Uterus (tissue), 4 donors: Measurements from ENCODE around the gene PCNX1. TPM values are rescaled to one million over a fixed set of nuclear protein-coding genes. Genes with fewer than 3 reads are reported as not detected.

Experiments used
- DNase-seq, 2 donors: peaks; one replicate each; pipeline ENCODE4 v3.0.0-alpha.2; 2019 to 2020
- H3K27ac ChIP-seq, 2 donors: fragments of 200-600 bp; sonication (generic); 1 replicate in 1 of 2; 2 replicates in 1 of 2; pipeline ENCODE4 v1.5.1; 2016 to 2018
- H3K27me3 ChIP-seq, 2 donors: fragments of 200-600 bp; sonication (generic); one replicate each; pipeline ENCODE4 v1.5.1; 2018 to 2019; ENCODE audit warnings: control low read depth in 1 of 2
- H3K36me3 ChIP-seq, 2 donors: fragments of 200-600 bp; sonication (generic); one replicate each; pipeline ENCODE4 v1.5.1; 2019; ENCODE audit warnings: control low read depth in 1 of 2
- H3K4me1 ChIP-seq, 2 donors: fragments of 200-600 bp; sonication (generic); one replicate each; pipeline ENCODE4 v1.5.1; 2018 to 2019; ENCODE audit warnings: control low read depth in 1 of 2
- H3K4me3 ChIP-seq, 2 donors: fragments of 200-600 bp; sonication (generic); 1 replicate in 1 of 2; 2 replicates in 1 of 2; pipeline ENCODE4 v1.5.1; 2018 to 2019; ENCODE audit warnings: mild to moderate bottlenecking in 1 of 2
- H3K9me3 ChIP-seq, 2 donors: fragments of 200-600 bp; sonication (generic); one replicate each; pipeline ENCODE4 v1.5.1; 2019; ENCODE audit warnings: control low read depth in 1 of 2
- CTCF ChIP-seq, 4 experiments: fragments of 200-600 bp in 2 of 4; fragments of 450-650 bp in 2 of 4; sonication (generic) in 2 of 4; IDR thresholded peaks; one replicate each; pipeline ENCODE4 v1.5.1; 2016 to 2019; ENCODE audit warnings: antibody characterized with exemption in 4 of 4, mild to moderate bottlenecking in 2 of 4, moderate library complexity in 1 of 4
- POLR2A ChIP-seq, 2 donors: fragments of 450-650 bp; IDR thresholded peaks; one replicate each; pipeline ENCODE4 v1.6.1; 2016; ENCODE audit warnings: antibody characterized with exemption in 2 of 2, mild to moderate bottlenecking in 1 of 2, moderate library complexity in 1 of 2
- intact Hi-C: fragments of 100-400 bp; cut with DNase I; formaldehyde crosslinking; loops from one replicate; pipeline ENCODE4 v1.15.1; 2023; ENCODE audit warnings: low total_unique reads
- total RNA-seq, 4 donors: library from RNA; depleted of rRNA in 3 of 4; stranded (reverse); fragments of >200 nt in 3 of 4; gene quantifications; one replicate each; pipeline versions ENCODE4 v1.1.0 to v1.2.4, GENCODE V29; 2014 to 2023
- donor health status: DM: yes; HTN: yes; CAD: no.

The PCNX1 gene
- total RNA-seq, 4 donors from 2014 or later, result 34.6 to 112 (median 90.3) TPM

GRCh38 chr14:71115306-71115705, 208.0 kb downstream of the PCNX1 start:
- Histone ChIP-seq H3K27me3 (no peaks in the 10 kb centered on the region), H3K4me1 (no peaks in the 10 kb centered on the region), H3K36me3 (no peaks in the 10 kb centered on the region), H3K9me3 (no peaks in the 10 kb centered on the region), H3K4me3 (no peak overlapping the region), H3K27ac (no peak overlapping the region)
- intact Hi-C loops, result no loop called here
- no peak for TF ChIP-seq POLR2A (IDR thresholded peaks at IDR 0.05)
- no peak for TF ChIP-seq CTCF (IDR thresholded peaks at IDR 0.05)
- no peak for DNase-seq

GRCh38 chr14:71115821-71116567, 208.7 kb downstream of the PCNX1 start:
- Histone ChIP-seq H3K9me3 (no peaks in the 10 kb centered on the region), H3K27me3 (no peaks in the 10 kb centered on the region), H3K4me1 (no peaks in the 10 kb centered on the region), H3K4me3 (no peak overlapping the region), H3K36me3 (no peaks in the 10 kb centered on the region), H3K27ac (no peak overlapping the region)
- intact Hi-C loops, result no loop called here
- TF ChIP-seq CTCF (IDR thresholded peaks at IDR 0.05) (no peak), POLR2A (IDR thresholded peaks at IDR 0.05) (no peak)
- no peak for DNase-seq

DNA sequence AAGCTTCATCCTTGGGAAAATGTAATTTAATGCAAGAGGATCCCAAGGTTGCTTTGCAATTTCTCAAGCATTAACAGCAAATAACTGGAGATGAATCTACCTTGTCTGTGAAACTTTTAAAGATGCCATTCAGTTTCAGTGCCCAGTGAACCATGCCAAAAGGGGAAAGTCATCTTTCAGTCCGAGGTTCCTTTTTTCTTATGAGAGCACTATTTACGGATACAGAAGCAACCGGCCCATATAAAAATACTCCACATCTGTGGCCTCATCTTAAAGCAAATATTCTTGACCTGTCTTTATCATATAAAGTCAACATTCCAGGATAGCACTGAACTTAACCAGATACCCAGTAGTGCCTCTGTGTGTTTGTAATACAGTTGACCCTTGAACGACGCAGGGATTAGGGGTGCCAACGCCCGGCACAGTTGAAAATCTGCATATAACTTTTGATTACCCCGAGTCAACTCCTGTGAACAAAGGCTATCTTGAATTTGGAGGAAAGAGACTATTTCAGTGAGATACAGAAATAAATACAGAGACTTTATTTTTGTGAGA, 209.4 kb downstream of the PCNX1 start:
- H3K27me3 ChIP-seq, result no peaks in the 10 kb centered on the region
- H3K27ac ChIP-seq, result no peak overlapping the region
- no peaks in the 10 kb centered on the region for H3K36me3 ChIP-seq
- intact Hi-C loops, result no loop called here
- DNase-seq, result no peak
- TF ChIP-seq POLR2A (IDR thresholded peaks at IDR 0.05) (no peak), CTCF (IDR thresholded peaks at IDR 0.05) (no peak)
- H3K4me1 ChIP-seq, result no peaks in the 10 kb centered on the region
- no peaks in the 10 kb centered on the region for H3K9me3 ChIP-seq
- H3K4me3 ChIP-seq, result no peak overlapping the region

DNA sequence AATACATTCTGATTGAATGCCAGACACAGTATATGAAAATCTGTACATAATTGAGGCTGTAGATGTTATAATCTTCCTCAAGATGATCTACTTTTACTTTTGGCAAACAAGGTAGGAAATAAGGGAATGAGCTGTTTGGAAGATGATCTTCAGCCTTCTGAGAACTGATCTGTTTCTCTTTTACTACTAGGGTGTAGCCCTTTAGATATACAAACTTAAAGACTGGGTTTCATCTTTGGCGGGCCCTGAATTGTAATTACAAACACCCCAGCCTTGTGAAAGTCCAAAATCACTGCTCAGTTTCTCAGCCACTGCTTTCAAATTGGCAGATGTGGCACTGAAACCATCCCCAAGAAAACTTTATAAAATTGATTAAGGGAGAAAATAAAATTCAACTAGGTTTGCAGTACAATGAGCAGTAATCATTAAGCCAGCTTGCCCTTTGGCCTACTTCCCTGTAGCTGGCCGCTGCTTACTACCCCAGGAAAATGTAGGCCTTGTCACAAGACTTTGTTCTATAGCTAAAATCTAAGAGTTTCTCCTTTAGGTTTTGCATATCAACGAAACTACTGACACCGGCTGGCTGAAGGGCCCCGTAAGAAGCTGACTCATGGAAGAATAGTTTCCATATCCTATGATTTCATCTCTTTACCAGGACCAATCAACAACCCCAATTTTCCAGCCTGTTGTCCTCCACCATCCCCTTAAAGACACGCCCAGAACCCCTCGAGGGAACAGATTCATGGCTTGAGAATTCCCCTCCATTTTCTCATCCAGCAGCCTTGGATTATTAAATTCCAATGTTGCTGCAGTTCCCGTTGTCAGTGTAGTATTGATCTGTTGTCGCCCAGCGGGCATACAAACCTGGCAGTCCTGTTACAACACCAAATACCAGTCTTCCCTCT, 210.8 kb downstream of the PCNX1 start:
- intact Hi-C loops, result no loop called here

More for the DNA sequence above, 210.8 kb downstream of the PCNX1 start:
- Histone ChIP-seq H3K27me3 (no peaks in the 10 kb centered on the region), H3K36me3 (no peaks in the 10 kb centered on the region), H3K27ac (no peak overlapping the region), H3K9me3 (no peaks in the 10 kb centered on the region), H3K4me3 (no peak overlapping the region), H3K4me1 (no peaks in the 10 kb centered on the region)
- no peak for DNase-seq
- no peak for TF ChIP-seq CTCF (IDR thresholded peaks at IDR 0.05)
- no peak for TF ChIP-seq POLR2A (IDR thresholded peaks at IDR 0.05)
